NCI-H2081 (cell line): Measurements from ENCODE around the gene UROC1.

Experiments
- DNase-seq, 2 experiments: peaks; one replicate each; lab custom pipeline; 2025; lab: John Stamatoyannopoulos, UW

UROC1 gene

GRCh38 chr3:126517291-126517951 lies at the start of gene UROC1:
Gene UROC1 (minus strand): TSS chr3:126517773. CDS start chr3:126517719, 54 bp downstream.
- no peak for DNase-seq

GRCh38 chr3:126562737-126563276 lies 45.2 kb upstream of the UROC1 start:
- no peak for DNase-seq

DNA sequence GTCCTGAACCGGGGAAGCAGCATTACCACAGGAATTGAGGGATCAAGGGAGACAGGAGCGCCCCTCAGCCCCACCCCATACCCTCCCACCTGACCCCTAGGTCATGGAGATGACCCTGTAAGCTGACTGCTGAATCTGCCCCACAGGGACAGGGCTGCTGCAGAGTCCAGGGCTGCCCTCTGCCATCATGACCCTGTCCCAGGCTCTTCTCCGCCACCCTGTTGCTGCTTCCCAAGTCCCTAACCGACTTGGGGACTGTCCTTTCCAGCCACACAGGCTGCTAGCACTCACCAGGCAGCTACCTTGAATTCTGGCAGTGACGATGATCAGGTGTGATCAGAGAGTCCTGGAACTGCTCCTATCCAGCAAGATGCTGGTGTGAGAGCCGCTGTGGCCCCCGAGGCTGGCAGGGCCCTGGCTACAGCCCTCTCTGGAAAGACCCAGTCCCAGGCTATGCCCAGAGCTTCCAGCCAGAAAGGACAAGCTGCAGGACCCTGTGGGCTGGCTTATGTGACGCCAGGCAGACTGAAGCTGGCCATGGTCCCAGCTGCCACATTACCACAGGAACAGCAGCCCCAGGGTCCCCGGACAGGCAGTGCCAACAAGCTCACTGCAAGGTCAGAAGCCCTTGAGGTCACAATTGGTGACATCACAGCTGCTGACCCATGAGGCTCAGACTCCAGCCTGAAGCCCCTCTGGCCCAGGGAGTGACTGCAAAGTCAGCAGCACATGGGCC lies 40.9 kb upstream of the UROC1 start, which contains the start of gene C3orf22:
Gene C3orf22, minus strand, starts transcription at position 597 of the 736 bp plus-strand sequence. CDS start 5,542 bp downstream, outside the sequence.
- no peak for DNase-seq

GRCh38 chr3:126557761-126558160 lies 40.2 kb upstream of the UROC1 start:
- no peak for DNase-seq

GRCh38 chr3:126557415-126557745 lies 39.8 kb upstream of the UROC1 start:
- no peak for DNase-seq

- DNase-seq = no peak
Measured at GRCh38 chr3:126556637-126557414, 39.3 kb upstream of the UROC1 start.

DNA sequence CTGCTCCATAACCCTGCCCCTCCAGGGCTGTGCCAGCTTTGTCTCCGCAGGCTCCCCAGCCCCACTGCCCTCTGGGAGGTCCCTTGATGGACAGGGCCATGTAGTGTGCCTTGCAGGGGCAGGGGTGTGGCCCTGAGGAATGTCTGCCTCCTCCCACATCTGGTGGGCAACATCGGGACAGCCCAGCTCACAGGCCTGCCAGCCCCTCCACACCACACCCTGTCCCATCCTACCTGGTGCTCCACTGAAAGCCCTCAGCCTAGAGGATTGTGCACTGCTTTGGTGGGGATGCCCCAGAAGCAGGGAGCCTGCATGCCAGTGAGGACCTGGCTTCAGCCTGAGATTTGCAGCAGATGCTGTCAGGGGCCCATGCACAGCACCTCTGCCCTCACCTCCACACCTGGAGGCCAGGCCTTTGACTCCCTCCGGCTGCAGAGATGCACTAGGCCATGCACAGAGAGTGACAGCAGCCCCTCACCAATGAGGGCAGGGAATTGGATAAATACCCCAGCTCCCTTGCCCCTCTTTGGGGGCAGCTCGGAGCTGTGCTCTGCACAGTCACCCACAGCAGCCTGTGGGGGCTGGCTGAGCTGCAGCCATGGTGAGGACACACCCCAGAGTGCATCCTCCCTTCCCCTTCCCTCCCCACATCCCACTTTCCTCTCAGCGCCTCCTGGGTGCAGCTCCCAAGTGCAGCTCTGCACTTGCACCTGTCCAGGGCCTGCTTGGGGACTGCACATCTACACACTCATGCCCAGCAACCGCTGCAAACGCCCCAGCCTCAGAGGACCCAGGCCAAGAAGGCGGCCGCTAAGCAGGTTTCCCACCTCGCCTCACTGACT lies 38.4 kb upstream of the UROC1 start:
- DNase-seq = no peak

DNA sequence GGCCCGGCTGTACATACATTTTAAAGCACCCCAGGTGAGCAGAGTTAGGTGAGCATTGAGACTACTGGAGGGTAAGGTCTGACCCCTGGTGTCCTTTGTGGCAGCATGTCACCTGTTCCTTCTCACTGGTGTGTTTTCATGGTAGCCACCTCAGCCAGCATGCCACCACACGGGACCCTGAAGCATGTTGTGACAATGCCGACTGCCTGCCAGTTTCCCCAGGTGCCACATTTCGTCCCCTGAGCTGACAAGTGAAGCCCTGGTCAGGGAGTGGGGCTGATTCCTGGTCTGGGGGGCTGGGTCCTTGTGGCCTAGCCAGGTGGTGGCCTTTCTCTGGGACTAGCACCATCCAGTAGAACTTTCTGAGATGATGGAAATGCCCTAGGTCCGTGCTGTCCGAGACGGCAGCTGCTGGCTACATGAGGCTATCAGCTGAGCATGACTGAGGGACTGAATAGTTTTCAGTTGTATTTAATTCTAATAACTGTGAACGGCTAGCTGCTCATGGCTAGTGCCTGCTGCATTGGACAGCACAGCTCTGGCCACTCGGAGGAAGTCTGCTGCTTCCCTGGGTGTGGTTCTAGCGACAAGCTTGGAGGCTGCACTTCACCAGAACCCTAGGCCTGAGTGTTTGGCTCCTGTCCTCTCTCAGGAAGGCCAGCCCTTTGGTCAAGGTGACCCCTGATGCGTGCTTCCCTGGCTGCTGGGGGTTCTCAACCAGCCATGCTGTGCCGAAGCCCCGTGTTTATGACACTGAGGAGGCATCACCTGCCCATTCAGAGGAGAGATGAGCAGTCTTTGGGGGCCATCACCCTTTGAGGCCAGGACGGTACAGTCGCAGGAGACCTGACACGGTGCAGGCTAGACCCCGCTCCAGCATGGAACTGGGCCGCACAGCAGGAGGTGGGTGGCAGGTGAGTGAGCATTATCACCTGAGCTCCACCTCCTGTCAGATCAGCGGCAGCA lies 37.3 kb upstream of the UROC1 start:
- DNase-seq = no peak

- no peak for DNase-seq
Measured at GRCh38 chr3:126553284-126554084, 35.9 kb upstream of the UROC1 start.

DNA sequence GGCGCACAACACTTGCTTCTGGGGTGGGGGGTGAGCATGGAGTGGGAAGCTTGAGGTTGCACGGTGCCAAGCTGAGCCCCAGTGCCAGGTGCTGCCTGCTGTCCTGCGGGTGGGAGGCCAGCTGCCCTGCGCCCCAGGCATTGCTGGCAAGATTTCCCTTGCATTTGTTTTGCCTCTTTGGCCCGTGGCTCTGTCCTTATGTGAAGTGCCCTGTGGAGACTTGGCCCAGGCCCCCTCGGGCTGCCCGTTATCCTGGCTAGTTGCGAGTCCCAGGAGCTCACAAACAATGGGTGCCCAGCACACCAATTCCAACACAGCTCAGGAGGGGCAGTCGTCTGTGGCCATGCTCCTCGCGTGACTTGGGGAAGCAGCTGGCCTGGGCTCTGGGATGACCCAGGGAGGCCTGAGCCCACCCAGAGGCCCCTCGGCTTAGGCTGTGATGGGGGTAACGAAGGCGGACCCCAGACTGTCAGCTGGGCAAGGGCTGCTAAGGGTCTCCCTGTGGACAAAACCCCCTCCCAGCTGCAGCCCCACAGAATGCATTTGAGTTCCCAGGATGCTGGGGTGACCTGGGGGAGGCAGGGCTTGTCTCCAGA lies 35.2 kb upstream of the UROC1 start:
- peak in 1 of 2 experiments; percentile 34 for DNase-seq

DNA sequence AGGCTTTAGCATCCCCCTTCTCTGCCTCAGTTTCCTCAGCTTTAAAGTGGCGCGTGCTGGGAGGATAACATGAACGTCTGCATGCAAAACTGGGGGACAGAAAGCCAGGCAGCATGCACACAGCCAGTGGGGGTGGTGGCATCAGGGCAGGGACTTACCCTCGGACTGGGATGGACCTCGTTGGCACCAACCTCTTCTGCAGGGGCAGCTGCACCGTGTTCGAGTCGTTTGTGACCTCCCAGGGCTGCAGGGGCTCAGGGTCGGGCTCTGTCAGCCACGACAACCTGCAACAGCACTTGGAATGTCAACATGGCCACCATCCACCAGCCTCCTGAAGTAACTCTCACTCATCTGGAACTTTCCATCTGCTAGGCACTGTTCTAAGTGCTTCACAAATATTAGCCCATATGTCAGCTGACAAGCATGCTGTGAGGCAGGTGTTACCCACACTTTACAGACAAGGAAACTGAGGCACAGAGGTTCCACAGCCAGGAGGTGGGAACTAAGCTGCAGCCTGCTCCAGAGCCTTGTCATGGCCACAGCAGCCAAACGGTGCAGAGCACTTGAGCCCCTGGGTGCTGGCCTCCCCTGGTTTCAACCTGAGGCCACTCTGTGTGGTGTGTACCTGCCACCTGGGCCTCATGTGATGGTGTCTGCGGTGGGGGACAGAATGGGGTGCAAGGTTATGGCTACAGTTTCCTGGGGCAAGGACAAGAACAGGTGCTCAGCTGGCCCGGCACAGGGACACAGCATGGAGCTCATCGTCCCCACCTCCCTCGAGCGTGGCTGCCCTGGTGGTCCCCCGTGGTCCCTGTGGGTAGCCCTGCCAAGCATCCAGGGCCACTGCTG lies 34.5 kb upstream of the UROC1 start:
- no peak for DNase-seq

GRCh38 chr3:126551121-126551838 lies 33.7 kb upstream of the UROC1 start:
- no peak for DNase-seq

DNA sequence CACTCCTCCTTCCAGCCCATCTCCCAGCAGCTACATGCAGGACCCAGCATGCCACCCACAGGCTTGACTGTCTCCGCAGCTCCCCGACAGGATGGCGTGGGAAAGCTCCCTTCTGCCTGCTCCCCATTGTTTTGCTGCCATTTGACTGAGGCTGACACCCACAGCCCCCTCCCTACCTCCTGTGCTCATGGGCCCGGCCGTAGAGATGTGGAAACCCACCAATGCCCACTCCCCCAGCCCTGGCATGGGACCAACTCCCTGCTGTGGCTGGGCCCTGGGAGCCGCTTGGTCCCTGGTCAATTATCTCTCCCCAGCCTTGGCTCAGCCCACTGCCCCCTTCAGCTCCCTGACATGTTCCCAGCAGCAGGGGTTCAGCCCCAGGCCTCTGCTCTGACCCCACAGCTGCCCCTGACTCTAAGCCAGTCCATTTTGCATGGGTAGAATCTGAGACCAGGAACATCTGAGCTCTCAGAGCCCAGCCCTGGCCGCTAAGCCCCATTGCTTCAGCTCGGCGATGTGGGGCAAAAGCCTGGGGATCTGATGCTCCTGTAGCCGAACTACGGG lies 33.0 kb upstream of the UROC1 start:
- no peak for DNase-seq

DNA sequence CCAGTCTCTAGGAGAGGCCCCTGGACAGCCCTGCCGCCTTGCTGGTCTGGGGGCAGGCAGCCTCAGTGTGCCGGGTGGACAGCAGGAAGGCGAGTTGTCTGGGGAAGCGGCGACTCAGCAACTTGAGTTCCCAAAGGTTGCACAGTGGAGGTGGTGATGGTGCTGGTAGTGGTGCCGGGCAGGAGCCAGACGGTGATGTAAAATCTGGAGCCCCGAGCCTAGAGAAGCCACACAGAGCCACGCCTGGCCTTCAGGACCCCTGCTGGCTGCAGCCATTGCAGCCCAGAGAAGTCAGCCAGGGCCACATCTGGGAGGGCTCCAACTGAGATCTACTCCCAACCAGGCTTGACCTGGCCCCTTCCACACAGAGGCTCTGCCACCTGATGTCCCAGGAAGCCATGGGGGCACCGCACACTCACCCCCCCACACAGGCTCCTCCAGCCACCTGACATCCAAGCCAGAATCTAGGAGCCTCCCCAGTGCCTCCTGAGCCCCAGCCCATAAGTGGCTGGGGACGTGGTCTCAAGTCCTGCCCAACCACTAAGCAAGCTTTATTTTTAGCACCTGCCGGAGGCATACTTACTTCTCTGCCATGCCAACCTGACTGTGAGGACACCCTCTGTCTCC lies 32.4 kb upstream of the UROC1 start:
- no peak for DNase-seq

- DNase-seq = peak in 1 of 2 experiments; percentile 37
Measured at GRCh38 chr3:126548556-126549466, 31.2 kb upstream of the UROC1 start.

- DNase-seq = no peak
Measured at GRCh38 chr3:126547721-126548120, 30.1 kb upstream of the UROC1 start.
